ENCODE measurements around the gene LRRC4C. TPM values are rescaled to one million over a fixed set of nuclear protein-coding genes. Genes with fewer than 3 reads are reported as not detected.

LRRC4C gene
- total RNA-seq, 1 experiment from 2014 or later: 0.13 TPM

DNA sequence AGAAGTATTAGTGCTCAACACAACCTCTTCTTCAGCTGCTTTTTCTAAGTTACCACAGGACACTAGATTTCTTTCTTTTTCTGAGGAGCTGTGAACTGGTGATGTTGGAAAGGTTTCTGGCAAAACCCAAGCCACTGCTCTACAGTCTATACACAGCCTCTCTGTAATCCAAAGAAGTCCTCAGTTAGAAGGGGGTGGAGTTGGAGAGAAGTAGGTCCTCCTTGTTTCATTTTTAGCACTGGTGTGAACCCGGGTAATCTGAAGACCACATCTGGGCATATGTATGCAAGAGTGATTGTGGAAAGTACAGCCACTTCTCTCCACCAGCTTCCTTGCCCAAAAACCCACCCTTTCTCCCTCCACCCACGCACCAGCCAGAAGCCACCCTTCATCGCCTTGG, 1168.1 kb downstream of the LRRC4C start:
- TF ChIP-seq, protein P1, sequence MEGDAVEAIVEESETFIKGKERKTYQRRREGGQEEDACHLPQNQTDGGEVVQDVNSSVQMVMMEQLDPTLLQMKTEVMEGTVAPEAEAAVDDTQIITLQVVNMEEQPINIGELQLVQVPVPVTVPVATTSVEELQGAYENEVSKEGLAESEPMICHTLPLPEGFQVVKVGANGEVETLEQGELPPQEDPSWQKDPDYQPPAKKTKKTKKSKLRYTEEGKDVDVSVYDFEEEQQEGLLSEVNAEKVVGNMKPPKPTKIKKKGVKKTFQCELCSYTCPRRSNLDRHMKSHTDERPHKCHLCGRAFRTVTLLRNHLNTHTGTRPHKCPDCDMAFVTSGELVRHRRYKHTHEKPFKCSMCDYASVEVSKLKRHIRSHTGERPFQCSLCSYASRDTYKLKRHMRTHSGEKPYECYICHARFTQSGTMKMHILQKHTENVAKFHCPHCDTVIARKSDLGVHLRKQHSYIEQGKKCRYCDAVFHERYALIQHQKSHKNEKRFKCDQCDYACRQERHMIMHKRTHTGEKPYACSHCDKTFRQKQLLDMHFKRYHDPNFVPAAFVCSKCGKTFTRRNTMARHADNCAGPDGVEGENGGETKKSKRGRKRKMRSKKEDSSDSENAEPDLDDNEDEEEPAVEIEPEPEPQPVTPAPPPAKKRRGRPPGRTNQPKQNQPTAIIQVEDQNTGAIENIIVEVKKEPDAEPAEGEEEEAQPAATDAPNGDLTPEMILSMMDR (conservative IDR thresholded peaks at IDR 0.05): no peak
- H4K8ac ChIP-seq (replicated peaks; ENCODE audit: insufficient read length, low read depth, low read length): no peak overlapping the region

More for the DNA sequence above, 1168.1 kb downstream of the LRRC4C start:
- Histone ChIP-seq H4K91ac (ENCODE audit: insufficient read length, low read depth, low read length) (no peak overlapping the region), H3K9ac (ENCODE audit: extremely low read depth, insufficient read length, low read length) (no peak overlapping the region), H2BK20ac (ENCODE audit: low read depth, low read length, poor library complexity, severe bottlenecking) (no peak overlapping the region), H3K4ac (ENCODE audit: low read depth, low read length) (no peak overlapping the region), H3K56ac (ENCODE audit: insufficient read length, low read depth, low read length) (no peak overlapping the region), H2BK15ac (ENCODE audit: low read depth, low read length) (no peak overlapping the region), H2BK12ac (ENCODE audit: insufficient read length, low read depth, low read length) (no peak overlapping the region), H4K5ac (ENCODE audit: insufficient read length, low read depth, low read length) (no peak overlapping the region), H3K14ac (ENCODE audit: insufficient read depth, low read length) (no peak overlapping the region), H3K18ac (ENCODE audit: insufficient read length, low read depth, low read length) (no peak overlapping the region), H3K4me1 (ENCODE audit: insufficient read depth, low read length) (no peaks in the 10 kb centered on the region), H3K79me2 (ENCODE audit: insufficient read depth, low read length) (no peaks in the 10 kb centered on the region), H4K20me1 (ENCODE audit: control insufficient read depth, insufficient read depth, insufficient read length) (no peaks in the 10 kb centered on the region), H3K4me2 (ENCODE audit: insufficient read depth, insufficient read length, low read length) (no peak overlapping the region), H3K27me3 (ENCODE audit: insufficient read depth, low read length) (peaks cover 12% of the 10 kb centered on the region; the same call in 1 of the 2 replicates), H3T11ph (ENCODE audit: low read length) (no peak overlapping the region), H2BK5ac (ENCODE audit: insufficient read length, low read length) (no peak overlapping the region), H3K9me3 (ENCODE audit: control insufficient read depth, low read depth, low read length) (no peaks in the 10 kb centered on the region), H3K79me1 (ENCODE audit: insufficient read depth, low read depth, low read length, poor library complexity, severe bottlenecking) (no peaks in the 10 kb centered on the region), H3K23ac (ENCODE audit: insufficient read length, low read depth, low read length) (no peak overlapping the region), H3K23me2 (ENCODE audit: insufficient read length, low read depth, low read length, poor library complexity, severe bottlenecking) (peaks cover 11% of the 10 kb centered on the region), H2AFZ (ENCODE audit: low read length) (no peak overlapping the region), H2BK120ac (ENCODE audit: low read depth, low read length, poor library complexity, severe bottlenecking) (no peak overlapping the region), H3K27ac (ENCODE audit: insufficient read length, low read depth, low read length) (no peak overlapping the region), H2AK5ac (ENCODE audit: insufficient read length, low read length) (no peak overlapping the region)
- WGBS (ENCODE audit: extremely low coverage, insufficient read length, low lambda C conversion rate): no CpG with 5 or more reads among the region's 3 CpGs
- Mint-ChIP-seq H3K27me3 (ENCODE audit: low read depth) (peaks cover 55% of the 10 kb centered on the region), H3K36me3 (ENCODE audit: insufficient read depth in 1 of 3, low read depth in 3 of 3) (no peaks in the 10 kb centered on the region), H3K4me1 (peaks cover 40 to 41% of the 10 kb centered on the region in 2 experiments), H3K9me3 (no peaks in the 10 kb centered on the region; a peak in 1 of 5 replicates), H3K4me3 (no peak overlapping the region; a peak in 1 of 5 replicates), H3K27ac (no peak overlapping the region)
- no peak for DNase-seq

All from H9 (cell line).